PC-3 (cell line): ENCODE results near the gene CCDC77.

Experiments used
- EZH2 ChIP-seq: fragments of 300-600 bp; sonication (generic); IDR thresholded peaks from one replicate; pipeline ENCODE4 v1.6.1; 2017; ENCODE audit warnings: antibody characterized with exemption, mild to moderate bottlenecking, low read length; ENCODE audit not compliant: unreplicated experiment
- TF ChIP-seq, protein P1 (sequence below): fragments of 300-600 bp; sonication (generic); conservative IDR thresholded peaks from 2 replicates; pipeline ENCODE4 v1.5.1; 2017; ENCODE audit warnings: antibody characterized with exemption, low read depth, mild to moderate bottlenecking, low read length

- TF ChIP-seq, protein P1, sequence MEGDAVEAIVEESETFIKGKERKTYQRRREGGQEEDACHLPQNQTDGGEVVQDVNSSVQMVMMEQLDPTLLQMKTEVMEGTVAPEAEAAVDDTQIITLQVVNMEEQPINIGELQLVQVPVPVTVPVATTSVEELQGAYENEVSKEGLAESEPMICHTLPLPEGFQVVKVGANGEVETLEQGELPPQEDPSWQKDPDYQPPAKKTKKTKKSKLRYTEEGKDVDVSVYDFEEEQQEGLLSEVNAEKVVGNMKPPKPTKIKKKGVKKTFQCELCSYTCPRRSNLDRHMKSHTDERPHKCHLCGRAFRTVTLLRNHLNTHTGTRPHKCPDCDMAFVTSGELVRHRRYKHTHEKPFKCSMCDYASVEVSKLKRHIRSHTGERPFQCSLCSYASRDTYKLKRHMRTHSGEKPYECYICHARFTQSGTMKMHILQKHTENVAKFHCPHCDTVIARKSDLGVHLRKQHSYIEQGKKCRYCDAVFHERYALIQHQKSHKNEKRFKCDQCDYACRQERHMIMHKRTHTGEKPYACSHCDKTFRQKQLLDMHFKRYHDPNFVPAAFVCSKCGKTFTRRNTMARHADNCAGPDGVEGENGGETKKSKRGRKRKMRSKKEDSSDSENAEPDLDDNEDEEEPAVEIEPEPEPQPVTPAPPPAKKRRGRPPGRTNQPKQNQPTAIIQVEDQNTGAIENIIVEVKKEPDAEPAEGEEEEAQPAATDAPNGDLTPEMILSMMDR = no peak
- TF ChIP-seq EZH2 = no peak
Measured at GRCh38 chr12:484096-484495, 82.7 kb downstream of the CCDC77 start.
